Upper lobe of left lung (tissue), 4 donors: ENCODE data around the gene PAK5.

Experiments
- CTCF ChIP-seq, 6 experiments: fragments of 450-650 bp in 4 of 6; fragments of 200-600 bp in 2 of 6; sonication (generic) in 2 of 6; IDR thresholded peaks; one replicate each; pipeline ENCODE4 v1.5.1; 2016 to 2019; ENCODE audit warnings: antibody characterized with exemption in 6 of 6
- POLR2A ChIP-seq, 4 donors: fragments of 450-650 bp; IDR thresholded peaks; one replicate each; pipeline ENCODE4 v1.5.1; 2016 to 2017; ENCODE audit warnings: antibody characterized with exemption in 4 of 4, mild to moderate bottlenecking in 2 of 4
- POLR2AphosphoS5 ChIP-seq, 2 donors: sonication (generic); formaldehyde crosslinking; IDR thresholded peaks; one replicate each; pipeline ENCODE4 v1.5.1; 2017; ENCODE audit warnings: antibody characterized with exemption in 2 of 2

- TF ChIP-seq CTCF (IDR thresholded peaks at IDR 0.05) = no peak
- TF ChIP-seq POLR2AphosphoS5 (IDR thresholded peaks at IDR 0.05) = no peak
- no peak for TF ChIP-seq POLR2A (IDR thresholded peaks at IDR 0.05)
These were observed 295.7 kb downstream of the PAK5 start for GRCh38 chr20:9543214-9543613.
